WI38 (cell line): ENCODE measurements around the gene CMTM3.
"Not testable (repeated sequence)": the region's sequence is repeated elsewhere in the genome, so short reads cannot be mapped to it uniquely, and the experiment has no call there.

Experiments used
- H3K4me3 ChIP-seq: 2 replicates; pipeline ENCODE4 v1.5.1; 2011; ENCODE audit warnings: low read depth, mild to moderate bottlenecking, control low read depth, low read length
- CTCF ChIP-seq: IDR thresholded peaks from 2 replicates; pipeline ENCODE4 v1.5.1; 2012; ENCODE audit warnings: low read depth, mild to moderate bottlenecking, control low read depth, low read length

Gene CMTM3

GRCh38 chr16:66592814-66593213 is 11.7 kb upstream of the CMTM3 start:
- H3K4me3 ChIP-seq: no peak overlapping the region
- TF ChIP-seq CTCF: no peak

GRCh38 chr16:66594739-66595138 is 9.8 kb upstream of the CMTM3 start:
- H3K4me3 ChIP-seq: no peak overlapping the region

GRCh38 chr16:66596559-66596958 is 7.9 kb upstream of the CMTM3 start:
- H3K4me3 ChIP-seq: not testable (repeated sequence)

More at GRCh38 chr16:66594739-66595138, 9.8 kb upstream of the CMTM3 start:
- no peak for TF ChIP-seq CTCF

GRCh38 chr16:66596986-66597848 is 7.3 kb upstream of the CMTM3 start:
- H3K4me3 ChIP-seq: no peak overlapping the region
- no peak for TF ChIP-seq CTCF

- no peak overlapping the region for H3K4me3 ChIP-seq
- TF ChIP-seq CTCF: no peak
Measured at GRCh38 chr16:66598111-66598510, 6.4 kb upstream of the CMTM3 start.

- no peak overlapping the region for H3K4me3 ChIP-seq
- TF ChIP-seq CTCF: no peak
Measured at GRCh38 chr16:66599726-66600125, 4.8 kb upstream of the CMTM3 start.

GRCh38 chr16:66600477-66600876 is 4.0 kb upstream of the CMTM3 start:
- no peak for TF ChIP-seq CTCF
- H3K4me3 ChIP-seq: no peak overlapping the region

GRCh38 chr16:66601471-66601870 is 3.0 kb upstream of the CMTM3 start:
- H3K4me3 ChIP-seq: no peak overlapping the region
- TF ChIP-seq CTCF: no peak
